Prostate gland (tissue), 2 donors: Measurements from ENCODE around the gene IFNAR1.

ENCODE experiments used
- POLR2A ChIP-seq: fragments of 450-650 bp; IDR thresholded peaks from one replicate; pipeline ENCODE4 v1.6.1; 2016; ENCODE audit warnings: antibody characterized with exemption, mild to moderate bottlenecking
- POLR2AphosphoS5 ChIP-seq: sonication (generic); formaldehyde crosslinking; IDR thresholded peaks from one replicate; pipeline ENCODE4 v1.6.1; 2017; ENCODE audit warnings: antibody characterized with exemption
- TF ChIP-seq, protein P1 (sequence below), 4 experiments: fragments of 200-600 bp in 2 of 4; fragments of 450-650 bp in 2 of 4; sonication (generic) in 2 of 4; IDR thresholded peaks; 1 replicate in 3 of 4; 2 replicates in 1 of 4; pipeline ENCODE4 v1.5.1; 2016 to 2019; ENCODE audit warnings: antibody characterized with exemption in 4 of 4, mild to moderate bottlenecking in 2 of 4, moderate library complexity in 2 of 4

DNA sequence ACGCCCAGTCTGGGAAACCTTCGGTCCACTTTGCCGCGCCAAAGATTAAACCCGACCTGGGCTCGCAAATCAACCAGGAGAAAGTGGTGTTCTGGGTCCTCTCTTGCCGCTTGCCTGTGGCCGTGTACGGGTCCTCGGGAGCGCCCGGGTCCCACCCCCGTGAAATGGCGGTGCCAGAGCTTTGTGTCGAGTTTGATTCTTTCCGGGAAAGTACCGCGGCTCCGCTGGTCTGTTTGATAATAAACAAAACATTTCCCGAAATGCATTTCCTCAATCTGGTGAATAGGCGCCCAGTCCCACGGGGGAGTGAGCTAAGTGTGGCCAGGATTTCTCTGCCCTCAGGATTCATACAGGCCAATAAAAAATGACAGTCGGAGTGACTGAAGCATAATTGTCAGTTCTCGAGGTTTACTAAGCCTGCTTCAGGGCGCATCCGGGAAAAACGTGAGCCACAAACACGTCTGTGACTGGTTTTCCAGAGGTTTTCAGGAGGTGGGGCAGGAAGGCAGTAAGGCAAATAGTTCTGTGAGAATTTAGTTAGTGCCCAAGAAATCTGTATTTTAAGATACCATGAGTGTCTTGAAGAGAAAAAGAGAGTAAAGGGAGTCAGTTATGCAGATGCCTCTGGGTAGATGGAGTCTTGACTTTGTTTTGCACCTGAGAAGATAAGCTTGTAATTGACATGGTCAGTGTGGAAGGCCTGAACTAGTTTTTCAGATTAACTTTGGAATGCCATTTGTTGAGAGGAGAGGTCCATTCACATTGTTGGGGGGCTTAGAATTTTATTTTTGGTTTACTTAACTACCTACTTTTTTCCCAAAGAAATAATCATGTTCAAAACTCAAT is 675 bp downstream of the IFNAR1 start:
- TF ChIP-seq, protein P1, sequence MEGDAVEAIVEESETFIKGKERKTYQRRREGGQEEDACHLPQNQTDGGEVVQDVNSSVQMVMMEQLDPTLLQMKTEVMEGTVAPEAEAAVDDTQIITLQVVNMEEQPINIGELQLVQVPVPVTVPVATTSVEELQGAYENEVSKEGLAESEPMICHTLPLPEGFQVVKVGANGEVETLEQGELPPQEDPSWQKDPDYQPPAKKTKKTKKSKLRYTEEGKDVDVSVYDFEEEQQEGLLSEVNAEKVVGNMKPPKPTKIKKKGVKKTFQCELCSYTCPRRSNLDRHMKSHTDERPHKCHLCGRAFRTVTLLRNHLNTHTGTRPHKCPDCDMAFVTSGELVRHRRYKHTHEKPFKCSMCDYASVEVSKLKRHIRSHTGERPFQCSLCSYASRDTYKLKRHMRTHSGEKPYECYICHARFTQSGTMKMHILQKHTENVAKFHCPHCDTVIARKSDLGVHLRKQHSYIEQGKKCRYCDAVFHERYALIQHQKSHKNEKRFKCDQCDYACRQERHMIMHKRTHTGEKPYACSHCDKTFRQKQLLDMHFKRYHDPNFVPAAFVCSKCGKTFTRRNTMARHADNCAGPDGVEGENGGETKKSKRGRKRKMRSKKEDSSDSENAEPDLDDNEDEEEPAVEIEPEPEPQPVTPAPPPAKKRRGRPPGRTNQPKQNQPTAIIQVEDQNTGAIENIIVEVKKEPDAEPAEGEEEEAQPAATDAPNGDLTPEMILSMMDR (IDR thresholded peaks at IDR 0.05) = no peak
- no peak for TF ChIP-seq POLR2AphosphoS5
- no peak for TF ChIP-seq POLR2A
